ENCODE data around the gene ZBTB25. TPM values are rescaled to one million over a fixed set of nuclear protein-coding genes. Genes with fewer than 3 reads are reported as not detected.

Gene ZBTB25
- total RNA-seq, 4 donors from 2014 or later: 6.9 to 13.7 (median 10.4) TPM

GRCh38 chr14:64509036-64509435 lies 5.4 kb upstream of the ZBTB25 start:
- no peaks in the 10 kb centered on the region for H3K27me3 ChIP-seq
- TF ChIP-seq CTCF (IDR thresholded peaks at IDR 0.05 in 4 of 5, conservative IDR thresholded peaks at IDR 0.05 in 1 of 5) (no peak), POLR2A (IDR thresholded peaks at IDR 0.05) (no peak)
- H3K4me1 ChIP-seq: peaks cover 46 to 72% of the 10 kb centered on the region in 2 donors
- no peak overlapping the region for H3K4me3 ChIP-seq
- H3K9me3 ChIP-seq: no peaks in the 10 kb centered on the region
- intact Hi-C loops (cut with DNase I; ENCODE audit: low total_unique reads): loop anchor here (5.0 to 10.0 kb wide), 4 partner anchors 63 to 523 kb away; partner anchors contain the start of gene CHURC1
- H3K27ac ChIP-seq: peak overlapping the region; percentile 97 to 99 (median 98)
- in situ Hi-C loops (cut with MboI; ENCODE audit: low sequenced_read_pairs in 4 of 4): no loop called here
- ATAC-seq (no peak), DNase-seq (no peak)
- H3K36me3 ChIP-seq: no peaks in the 10 kb centered on the region

GRCh38 chr14:64508215-64508776 lies 4.7 kb upstream of the ZBTB25 start:
- Histone ChIP-seq H3K4me1 (peaks cover 46 to 68% of the 10 kb centered on the region in 2 donors), H3K27me3 (no peaks in the 10 kb centered on the region), H3K27ac (peak overlapping the region; percentile 97 to 99 (median 98)), H3K4me3 (no peak overlapping the region), H3K36me3 (no peaks in the 10 kb centered on the region), H3K9me3 (no peaks in the 10 kb centered on the region)
- ATAC-seq: no peak
- TF ChIP-seq POLR2A (IDR thresholded peaks at IDR 0.05) (no peak), CTCF (IDR thresholded peaks at IDR 0.05 in 4 of 5, conservative IDR thresholded peaks at IDR 0.05 in 1 of 5) (no peak)
- DNase-seq: no peak
- intact Hi-C loops (cut with DNase I; ENCODE audit: low total_unique reads) (loop anchor here (5.0 to 10.0 kb wide), 4 partner anchors 64 to 524 kb away; partner anchors contain the start of gene CHURC1), in situ Hi-C loops (cut with MboI; ENCODE audit: low sequenced_read_pairs in 4 of 4) (no loop called here)

- peak overlapping the region; percentile 97 to 99 (median 98) for H3K27ac ChIP-seq
- no peaks in the 10 kb centered on the region for H3K9me3 ChIP-seq
- DNase-seq (peak; percentile 35 to 47), ATAC-seq (peak in 1 of 2 donors; percentile 40)
- in situ Hi-C loops (cut with MboI; ENCODE audit: low sequenced_read_pairs in 4 of 4): no loop called here
- H3K4me1 ChIP-seq: peaks cover 46 to 68% of the 10 kb centered on the region in 2 donors
- no peaks in the 10 kb centered on the region for H3K27me3 ChIP-seq
- peak overlapping the region; percentile 2 to 94 (median 82) for H3K4me3 ChIP-seq
- no peaks in the 10 kb centered on the region for H3K36me3 ChIP-seq
- intact Hi-C loops (cut with DNase I; ENCODE audit: low total_unique reads): loop anchor here (5.0 to 10.0 kb wide), 4 partner anchors 65 to 525 kb away; partner anchors contain the start of gene CHURC1
- TF ChIP-seq CTCF (IDR thresholded peaks at IDR 0.05 in 4 of 5, conservative IDR thresholded peaks at IDR 0.05 in 1 of 5) (no peak), POLR2A (IDR thresholded peaks at IDR 0.05) (peak in 1 of 2 donors; percentile 30)
Measured at GRCh38 chr14:64507376-64508156, 3.9 kb upstream of the ZBTB25 start.

- TF ChIP-seq POLR2A (IDR thresholded peaks at IDR 0.05) (no peak), CTCF (IDR thresholded peaks at IDR 0.05 in 4 of 5, conservative IDR thresholded peaks at IDR 0.05 in 1 of 5) (no peak)
- H3K36me3 ChIP-seq: no peaks in the 10 kb centered on the region
- H3K27me3 ChIP-seq: no peaks in the 10 kb centered on the region
- H3K9me3 ChIP-seq: no peaks in the 10 kb centered on the region
- ATAC-seq: no peak
- peak overlapping the region; percentile 75 to 94 (median 86) for H3K4me3 ChIP-seq
- in situ Hi-C loops (cut with MboI; ENCODE audit: low sequenced_read_pairs in 4 of 4): no loop called here
- peak overlapping the region; percentile 97 to 99 (median 98) for H3K27ac ChIP-seq
- H3K4me1 ChIP-seq: peaks cover 46 to 68% of the 10 kb centered on the region in 2 donors
- intact Hi-C loops (cut with DNase I; ENCODE audit: low total_unique reads): loop anchor here (5.0 to 10.0 kb wide), 4 partner anchors 66 to 526 kb away; partner anchors contain the start of gene CHURC1
- no peak for DNase-seq
Measured at GRCh38 chr14:64506721-64507120, 3.1 kb upstream of the ZBTB25 start.
